Measurements from ENCODE around the gene LMAN2L.

Gene LMAN2L

GRCh38 chr2:96702098-96702785 lies 37.6 kb downstream of the LMAN2L start:
- ATAC-seq, result no peak

GRCh38 chr2:96701636-96702035 lies 38.2 kb downstream of the LMAN2L start:
- ATAC-seq, result no peak

GRCh38 chr2:96700086-96700485 lies 39.8 kb downstream of the LMAN2L start:
- ATAC-seq, result no peak

- ATAC-seq, result no peak
Measured at GRCh38 chr2:96699621-96700020, 40.2 kb downstream of the LMAN2L start.

- ATAC-seq, result no peak
Measured at GRCh38 chr2:96699021-96699420, 40.8 kb downstream of the LMAN2L start.

- no peak for ATAC-seq
Measured at GRCh38 chr2:96698221-96698861, 41.5 kb downstream of the LMAN2L start.

- no peak for ATAC-seq
Measured at GRCh38 chr2:96697476-96697875, 42.4 kb downstream of the LMAN2L start.

- ATAC-seq, result no peak
Measured at GRCh38 chr2:96695602-96696001, 44.3 kb downstream of the LMAN2L start.

- ATAC-seq, result no peak
Measured at GRCh38 chr2:96694816-96695455, 44.9 kb downstream of the LMAN2L start.

- ATAC-seq, result no peak
Measured at GRCh38 chr2:96694279-96694678, 45.6 kb downstream of the LMAN2L start.

- no peak for ATAC-seq
Measured at GRCh38 chr2:96693286-96694200, 46.3 kb downstream of the LMAN2L start.

- no peak for ATAC-seq
Measured at GRCh38 chr2:96692094-96692971, 47.5 kb downstream of the LMAN2L start.

GRCh38 chr2:96691022-96691612 lies 48.7 kb downstream of the LMAN2L start:
- ATAC-seq, result no peak

- no peak for ATAC-seq
Measured at GRCh38 chr2:96690306-96691021, 49.4 kb downstream of the LMAN2L start.

- ATAC-seq, result no peak
Measured at GRCh38 chr2:96689431-96689991, 50.4 kb downstream of the LMAN2L start.

GRCh38 chr2:96688649-96689430 lies 51.0 kb downstream of the LMAN2L start:
- ATAC-seq, result no peak

GRCh38 chr2:96687711-96688640 lies 51.9 kb downstream of the LMAN2L start:
- ATAC-seq, result no peak

- ATAC-seq, result no peak
Measured at GRCh38 chr2:96687266-96687665, 52.6 kb downstream of the LMAN2L start.

Data from activated CD4-positive, CD25-positive, alpha-beta regulatory T cell treated with anti-CD3 and anti-CD28 coated beads, Interleukin-2, amount 50 U/mL, for 24 hours (primary cell).